Stimulated activated CD8-positive, alpha-beta memory T cell treated with anti-CD3 and anti-CD28 coated beads, Interleukin-12 subunit alpha, Interleukin-12 subunit beta, amount 100 ng/mL, for 24 hours (primary cell): Measurements from ENCODE around the gene ALDOB.

ENCODE experiments used
- DNase-seq: peaks from one replicate; pipeline ENCODE4 v3.0.0-alpha.2; 2020; ENCODE audit errors: extremely low read depth

Gene ALDOB

GRCh38 chr9:101435601-101436079 lies at the start of gene ALDOB:
ALDOB (minus strand) TSS chr9:101435774; CDS start chr9:101430887, 4,887 bp downstream.
- DNase-seq: no peak

GRCh38 chr9:101484046-101484445 lies 48.5 kb upstream of the ALDOB start:
- no peak for DNase-seq

GRCh38 chr9:101481261-101481660 lies 45.7 kb upstream of the ALDOB start:
- DNase-seq: no peak

DNA sequence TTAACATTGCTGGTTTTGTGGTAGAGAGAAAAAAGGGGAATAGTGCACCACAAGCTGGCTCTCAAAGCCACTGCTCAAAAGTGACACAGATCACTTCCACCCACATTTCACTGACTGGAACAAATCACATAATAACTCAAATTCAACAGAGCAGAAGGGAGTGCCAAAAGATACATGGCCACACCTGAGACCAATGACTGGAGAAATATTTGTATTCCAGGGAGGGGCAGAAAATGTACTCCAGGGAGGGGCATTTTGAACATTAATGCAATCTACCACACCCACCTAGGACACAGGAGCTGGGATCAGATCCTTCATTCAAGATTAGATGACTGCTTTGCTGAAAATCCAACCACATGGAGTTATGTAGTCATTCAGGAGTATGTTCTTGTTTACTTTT lies 44.8 kb upstream of the ALDOB start:
- DNase-seq: no peak

DNA sequence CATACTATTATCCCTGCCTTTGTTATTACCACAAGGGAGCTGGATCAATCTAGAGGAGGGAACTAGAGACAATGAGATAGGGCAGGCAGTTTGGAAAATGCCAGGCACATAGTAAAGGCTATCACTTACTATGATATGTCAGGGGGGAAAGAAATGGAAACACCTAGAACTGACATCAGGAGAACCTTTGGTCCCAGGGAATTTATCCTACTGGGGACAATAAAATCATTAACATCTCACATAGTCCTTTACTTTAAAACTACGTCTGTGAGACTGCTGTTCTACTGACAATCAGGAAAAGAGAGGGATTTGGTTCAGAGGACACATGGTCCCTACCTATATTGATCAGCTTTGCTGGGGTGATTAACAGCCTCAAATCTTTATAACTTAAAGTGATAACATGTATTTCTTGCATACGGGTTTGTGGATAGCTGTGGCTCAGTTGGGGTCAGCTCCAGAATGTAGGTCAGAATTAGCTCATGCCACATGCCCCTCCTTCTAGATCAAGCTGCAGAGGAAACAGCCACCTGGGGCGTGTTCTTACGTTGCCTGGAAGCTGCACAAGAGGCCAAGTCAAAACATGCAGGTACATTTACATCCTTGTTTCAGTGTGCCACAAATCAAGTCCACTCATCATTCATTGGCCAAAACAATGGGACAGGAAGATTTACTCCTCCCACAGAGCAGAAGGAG lies 43.9 kb upstream of the ALDOB start:
- no peak for DNase-seq

DNA sequence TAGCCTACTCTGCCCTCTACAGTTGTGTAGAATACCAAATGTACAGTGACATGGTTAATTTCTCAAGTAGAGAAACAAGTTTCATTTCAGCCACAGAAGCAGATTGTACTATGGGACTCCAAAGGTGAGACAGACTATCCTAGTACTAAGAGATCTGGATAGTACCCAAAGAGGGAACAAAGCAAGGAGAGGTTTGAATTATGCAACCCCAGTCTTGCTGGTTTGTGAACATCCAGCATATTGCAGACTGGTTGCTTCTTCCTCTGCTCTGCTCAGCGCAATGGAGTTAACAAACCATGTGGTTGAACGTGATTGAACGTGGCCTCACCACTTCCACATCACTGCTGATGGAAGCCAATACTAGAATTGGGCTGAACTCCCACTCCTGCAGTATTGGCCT lies 43.3 kb upstream of the ALDOB start:
- DNase-seq: no peak

GRCh38 chr9:101478444-101478843 lies 42.9 kb upstream of the ALDOB start:
- DNase-seq: no peak

- no peak for DNase-seq
Measured at GRCh38 chr9:101477736-101478135, 42.2 kb upstream of the ALDOB start.

- no peak for DNase-seq
Measured at GRCh38 chr9:101477214-101477613, 41.6 kb upstream of the ALDOB start.

DNA sequence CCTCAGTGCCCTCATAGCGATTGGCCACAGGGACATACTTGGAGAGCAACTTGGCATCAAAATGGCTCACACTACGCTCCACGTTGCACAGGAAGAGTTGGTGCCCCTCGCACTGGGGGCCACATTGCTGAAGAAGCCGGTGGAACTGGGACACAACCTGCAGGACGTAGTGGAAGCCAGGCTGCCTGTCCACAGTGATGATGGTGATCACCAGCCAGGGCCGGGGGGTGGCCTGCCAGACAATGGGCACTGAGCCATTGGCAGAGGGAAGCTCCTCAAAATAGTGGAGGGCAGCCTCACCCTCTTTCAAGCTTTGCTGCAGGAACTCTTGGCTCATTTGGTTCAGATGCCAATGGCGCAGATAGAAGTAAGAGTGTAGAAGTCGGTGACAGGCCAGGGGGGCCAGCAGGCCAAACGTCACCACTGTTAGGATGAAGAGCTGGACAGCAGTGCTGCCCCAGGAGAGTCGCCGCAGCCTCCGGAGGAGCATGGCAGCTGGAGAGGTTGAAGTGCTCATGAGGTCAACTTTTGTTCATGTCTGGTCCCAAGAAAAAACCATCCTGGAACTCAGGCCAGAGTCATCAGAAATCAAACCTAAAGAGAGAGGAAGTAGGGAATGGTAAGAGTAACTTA lies 41.1 kb upstream of the ALDOB start:
- DNase-seq: no peak

GRCh38 chr9:101472891-101473290 lies 37.3 kb upstream of the ALDOB start:
- DNase-seq: no peak

GRCh38 chr9:101470929-101471328 lies 35.4 kb upstream of the ALDOB start:
- no peak for DNase-seq

- no peak for DNase-seq
Measured at GRCh38 chr9:101470021-101470420, 34.4 kb upstream of the ALDOB start.

- DNase-seq: no peak
Measured at GRCh38 chr9:101469026-101469425, 33.5 kb upstream of the ALDOB start.

GRCh38 chr9:101468116-101468515 lies 32.5 kb upstream of the ALDOB start:
- no peak for DNase-seq

GRCh38 chr9:101467690-101468089 lies 32.1 kb upstream of the ALDOB start:
- no peak for DNase-seq

GRCh38 chr9:101466863-101467262 lies 31.3 kb upstream of the ALDOB start:
- DNase-seq: no peak

DNA sequence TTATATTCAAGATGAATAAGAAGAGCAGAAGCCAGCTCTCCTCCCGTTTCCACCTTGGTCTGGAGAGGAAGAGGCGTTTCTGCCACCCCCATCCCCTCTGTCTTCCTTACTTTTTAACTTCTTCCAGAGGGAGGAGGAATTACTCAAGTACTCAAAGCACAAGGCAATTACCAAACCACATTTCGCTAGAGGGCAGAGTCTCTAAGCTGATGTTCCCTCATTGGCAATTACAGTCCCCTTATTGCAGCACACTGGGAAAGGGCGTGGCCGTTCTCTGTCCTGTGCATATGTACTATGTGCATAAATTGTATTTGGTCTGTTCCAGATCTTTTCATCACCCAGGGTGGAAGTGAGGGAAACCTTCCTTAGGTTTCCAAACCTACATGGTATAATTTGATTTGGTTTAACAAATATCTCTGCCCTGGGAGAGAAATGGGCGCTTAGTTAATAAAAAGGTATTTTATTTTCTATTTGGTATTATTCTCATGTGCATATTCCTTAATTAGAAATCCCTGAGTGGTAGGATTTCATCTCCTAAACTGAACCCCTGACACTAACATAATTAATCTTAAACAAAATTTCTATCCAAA lies 29.8 kb upstream of the ALDOB start:
- no peak for DNase-seq

- DNase-seq: no peak
Measured at GRCh38 chr9:101463397-101463796, 27.8 kb upstream of the ALDOB start.

- no peak for DNase-seq
Measured at GRCh38 chr9:101462558-101462957, 27.0 kb upstream of the ALDOB start.

DNA sequence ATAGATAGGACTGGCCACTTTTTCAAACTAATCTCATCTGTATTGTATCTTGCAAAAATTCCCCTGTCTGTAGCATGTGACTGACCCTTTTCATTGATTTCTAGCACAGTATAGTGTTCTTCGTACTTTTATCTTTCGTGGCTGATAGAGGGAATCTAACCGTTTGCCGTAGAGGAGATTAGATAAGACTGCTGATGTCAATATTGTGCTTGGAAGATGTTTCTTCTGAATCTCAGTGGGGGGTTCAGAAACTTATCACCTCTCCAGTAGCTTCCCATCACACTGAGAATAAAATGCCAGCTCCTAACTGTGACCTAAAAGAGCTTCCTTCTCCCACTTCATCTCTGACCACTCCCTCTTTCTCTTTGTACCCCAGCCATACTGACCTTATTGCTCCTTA lies 25.4 kb upstream of the ALDOB start:
- no peak for DNase-seq

DNA sequence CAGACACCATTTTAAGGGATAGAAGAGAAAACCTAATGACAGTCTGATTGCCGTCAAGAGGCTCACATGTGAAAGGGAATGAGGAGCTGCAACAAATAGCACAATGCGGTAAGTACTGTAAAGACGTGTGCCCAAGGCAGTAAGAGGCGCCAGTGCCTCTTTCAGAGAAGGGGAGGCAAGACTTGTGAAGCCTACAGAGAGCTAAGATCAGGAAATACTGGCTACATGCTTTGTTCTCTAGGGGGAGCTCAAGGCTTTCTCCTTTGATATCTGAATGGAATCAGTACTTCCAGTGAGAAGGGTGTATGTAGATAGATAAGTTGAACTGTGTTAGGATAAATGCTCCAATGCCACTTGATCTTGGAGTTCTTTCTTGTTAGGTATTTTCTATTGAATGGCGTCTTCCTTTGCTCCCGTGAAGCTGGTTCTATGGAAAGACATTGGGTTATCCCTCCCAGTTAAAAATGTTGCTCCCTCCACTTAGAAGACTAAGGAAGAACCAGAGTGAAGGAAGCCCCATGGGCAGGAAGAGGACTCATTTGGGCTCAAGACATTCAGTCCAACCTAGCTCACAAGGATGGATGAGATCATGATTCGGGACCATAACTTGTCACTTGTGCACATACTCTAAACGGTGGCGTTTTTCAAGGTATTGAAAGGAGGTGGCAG lies 23.5 kb upstream of the ALDOB start:
- DNase-seq: no peak

DNA sequence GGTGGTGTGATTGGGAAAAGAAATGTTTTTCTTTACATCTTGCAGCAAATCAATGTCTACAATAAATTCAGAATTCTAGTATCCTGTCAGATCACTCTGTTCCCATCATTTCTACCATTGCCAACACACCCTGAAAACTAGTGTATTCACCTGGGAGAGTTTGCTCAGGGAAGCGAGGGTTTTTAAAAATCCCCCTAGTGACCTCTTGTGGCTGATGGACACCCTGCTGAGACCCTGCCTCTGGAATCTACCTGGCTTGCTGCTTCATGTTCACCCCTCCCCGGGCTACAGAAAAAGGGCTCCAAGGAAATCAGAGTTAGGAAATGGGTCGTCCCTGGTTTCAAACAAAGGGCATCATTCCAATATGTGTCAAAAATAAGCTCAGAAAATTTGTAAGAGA lies 21.4 kb upstream of the ALDOB start:
- DNase-seq: no peak
